ENCODE measurements around the gene RNF31.
A peak's percentile ranks its signal among the peaks of the same experiment; 100 is the strongest.

The RNF31 gene

DNA sequence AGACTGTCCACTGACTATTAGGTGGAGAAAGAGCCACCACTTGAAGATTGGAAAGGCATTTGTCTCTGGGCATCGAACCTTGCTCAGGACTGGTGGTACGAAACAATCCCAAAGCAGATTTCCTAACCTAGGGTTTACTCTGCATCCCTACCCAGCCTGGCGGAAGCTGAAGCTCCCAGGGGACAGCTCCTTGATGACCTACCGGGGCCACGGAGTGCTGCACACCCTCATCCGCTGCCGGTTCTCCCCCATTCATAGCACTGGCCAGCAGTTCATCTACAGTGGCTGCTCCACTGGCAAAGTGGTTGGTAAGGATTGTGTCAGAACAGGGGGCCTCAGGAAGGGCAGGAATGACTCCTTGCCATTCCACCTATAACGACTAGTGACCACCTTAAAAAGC is 26.1 kb upstream of the RNF31 start:
- Histone ChIP-seq H3K27me3 (ENCODE audit: insufficient read depth, poor library complexity, severe bottlenecking) (no peaks in the 10 kb centered on the region), H3K27ac (replicated peaks) (no peak overlapping the region), H3K4me3 (replicated peaks; ENCODE audit: insufficient read depth, low read length) (no peak overlapping the region)
- TF ChIP-seq POLR2AphosphoS5 (IDR thresholded peaks at IDR 0.05; ENCODE audit: low read depth) (no peak), SPI1 (IDR thresholded peaks at IDR 0.05; ENCODE audit: borderline replicate concordance, low read depth) (no peak), GABPA (IDR thresholded peaks at IDR 0.05; ENCODE audit: low read depth) (no peak)
- TF ChIP-seq, protein P1, sequence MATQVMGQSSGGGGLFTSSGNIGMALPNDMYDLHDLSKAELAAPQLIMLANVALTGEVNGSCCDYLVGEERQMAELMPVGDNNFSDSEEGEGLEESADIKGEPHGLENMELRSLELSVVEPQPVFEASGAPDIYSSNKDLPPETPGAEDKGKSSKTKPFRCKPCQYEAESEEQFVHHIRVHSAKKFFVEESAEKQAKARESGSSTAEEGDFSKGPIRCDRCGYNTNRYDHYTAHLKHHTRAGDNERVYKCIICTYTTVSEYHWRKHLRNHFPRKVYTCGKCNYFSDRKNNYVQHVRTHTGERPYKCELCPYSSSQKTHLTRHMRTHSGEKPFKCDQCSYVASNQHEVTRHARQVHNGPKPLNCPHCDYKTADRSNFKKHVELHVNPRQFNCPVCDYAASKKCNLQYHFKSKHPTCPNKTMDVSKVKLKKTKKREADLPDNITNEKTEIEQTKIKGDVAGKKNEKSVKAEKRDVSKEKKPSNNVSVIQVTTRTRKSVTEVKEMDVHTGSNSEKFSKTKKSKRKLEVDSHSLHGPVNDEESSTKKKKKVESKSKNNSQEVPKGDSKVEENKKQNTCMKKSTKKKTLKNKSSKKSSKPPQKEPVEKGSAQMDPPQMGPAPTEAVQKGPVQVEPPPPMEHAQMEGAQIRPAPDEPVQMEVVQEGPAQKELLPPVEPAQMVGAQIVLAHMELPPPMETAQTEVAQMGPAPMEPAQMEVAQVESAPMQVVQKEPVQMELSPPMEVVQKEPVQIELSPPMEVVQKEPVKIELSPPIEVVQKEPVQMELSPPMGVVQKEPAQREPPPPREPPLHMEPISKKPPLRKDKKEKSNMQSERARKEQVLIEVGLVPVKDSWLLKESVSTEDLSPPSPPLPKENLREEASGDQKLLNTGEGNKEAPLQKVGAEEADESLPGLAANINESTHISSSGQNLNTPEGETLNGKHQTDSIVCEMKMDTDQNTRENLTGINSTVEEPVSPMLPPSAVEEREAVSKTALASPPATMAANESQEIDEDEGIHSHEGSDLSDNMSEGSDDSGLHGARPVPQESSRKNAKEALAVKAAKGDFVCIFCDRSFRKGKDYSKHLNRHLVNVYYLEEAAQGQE (IDR thresholded peaks at IDR 0.05; ENCODE audit: insufficient replicate concordance, low read depth), result no peak
- TF ChIP-seq, protein P2, sequence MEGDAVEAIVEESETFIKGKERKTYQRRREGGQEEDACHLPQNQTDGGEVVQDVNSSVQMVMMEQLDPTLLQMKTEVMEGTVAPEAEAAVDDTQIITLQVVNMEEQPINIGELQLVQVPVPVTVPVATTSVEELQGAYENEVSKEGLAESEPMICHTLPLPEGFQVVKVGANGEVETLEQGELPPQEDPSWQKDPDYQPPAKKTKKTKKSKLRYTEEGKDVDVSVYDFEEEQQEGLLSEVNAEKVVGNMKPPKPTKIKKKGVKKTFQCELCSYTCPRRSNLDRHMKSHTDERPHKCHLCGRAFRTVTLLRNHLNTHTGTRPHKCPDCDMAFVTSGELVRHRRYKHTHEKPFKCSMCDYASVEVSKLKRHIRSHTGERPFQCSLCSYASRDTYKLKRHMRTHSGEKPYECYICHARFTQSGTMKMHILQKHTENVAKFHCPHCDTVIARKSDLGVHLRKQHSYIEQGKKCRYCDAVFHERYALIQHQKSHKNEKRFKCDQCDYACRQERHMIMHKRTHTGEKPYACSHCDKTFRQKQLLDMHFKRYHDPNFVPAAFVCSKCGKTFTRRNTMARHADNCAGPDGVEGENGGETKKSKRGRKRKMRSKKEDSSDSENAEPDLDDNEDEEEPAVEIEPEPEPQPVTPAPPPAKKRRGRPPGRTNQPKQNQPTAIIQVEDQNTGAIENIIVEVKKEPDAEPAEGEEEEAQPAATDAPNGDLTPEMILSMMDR (IDR thresholded peaks at IDR 0.05; ENCODE audit: insufficient read depth, low read length), result no peak
- DNase-seq (ENCODE audit: low read depth in 1 of 2, low spot score in 1 of 2), result no peak

DNA sequence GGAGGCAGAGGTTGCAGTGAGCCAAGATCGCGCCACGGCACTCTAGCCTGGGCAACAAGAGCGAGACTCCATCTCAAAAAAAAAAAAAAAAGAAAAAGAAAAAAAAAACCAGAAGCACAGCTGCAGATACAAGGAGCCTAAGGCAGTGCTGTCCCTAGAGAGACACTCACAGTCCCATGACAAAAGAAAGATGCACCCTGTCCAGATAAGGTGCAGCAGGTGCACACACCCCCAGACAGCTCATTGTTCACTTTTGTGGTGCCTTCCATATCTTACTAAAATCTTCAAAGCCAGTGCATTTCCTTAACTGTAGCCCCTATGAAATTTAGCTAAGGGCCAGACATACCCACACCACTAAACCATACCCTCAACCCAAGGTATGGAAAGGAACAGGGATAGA is 24.9 kb upstream of the RNF31 start:
- no peak overlapping the region for H3K27ac ChIP-seq (replicated peaks)
- no peaks in the 10 kb centered on the region for H3K27me3 ChIP-seq (ENCODE audit: insufficient read depth, poor library complexity, severe bottlenecking)
- no peak for DNase-seq (ENCODE audit: low read depth in 1 of 2, low spot score in 1 of 2)
- no peak overlapping the region for H3K4me3 ChIP-seq (replicated peaks; ENCODE audit: insufficient read depth, low read length)
- TF ChIP-seq, protein P1 (IDR thresholded peaks at IDR 0.05; ENCODE audit: insufficient replicate concordance, low read depth), result no peak
- TF ChIP-seq SPI1 (IDR thresholded peaks at IDR 0.05; ENCODE audit: borderline replicate concordance, low read depth), result no peak
- TF ChIP-seq GABPA (IDR thresholded peaks at IDR 0.05; ENCODE audit: low read depth), result no peak
- TF ChIP-seq, protein P2 (IDR thresholded peaks at IDR 0.05; ENCODE audit: insufficient read depth, low read length), result no peak
- no peak for TF ChIP-seq POLR2AphosphoS5 (IDR thresholded peaks at IDR 0.05; ENCODE audit: low read depth)

DNA sequence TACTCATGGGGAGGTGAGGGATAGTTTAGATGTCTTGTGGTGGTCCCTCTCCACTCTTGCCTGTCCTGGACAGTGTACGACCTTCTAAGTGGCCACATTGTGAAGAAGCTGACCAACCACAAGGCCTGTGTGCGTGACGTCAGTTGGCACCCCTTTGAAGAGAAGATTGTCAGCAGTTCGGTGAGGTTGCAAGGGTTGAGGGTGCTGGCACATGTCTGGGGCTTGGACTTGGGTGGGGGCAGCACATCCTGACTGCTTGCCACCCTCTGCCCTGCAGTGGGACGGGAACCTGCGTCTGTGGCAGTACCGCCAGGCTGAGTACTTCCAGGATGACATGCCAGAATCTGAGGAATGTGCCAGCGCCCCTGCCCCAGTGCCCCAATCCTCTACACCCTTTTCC is 24.4 kb upstream of the RNF31 start:
- TF ChIP-seq POLR2AphosphoS5 (IDR thresholded peaks at IDR 0.05; ENCODE audit: low read depth) (0 out of 2 replicates have a peak, but pooled peaks have one; percentile 16), SPI1 (IDR thresholded peaks at IDR 0.05; ENCODE audit: borderline replicate concordance, low read depth) (no peak)
- Histone ChIP-seq H3K4me3 (replicated peaks; ENCODE audit: insufficient read depth, low read length) (no peak overlapping the region), H3K27ac (replicated peaks) (no peak overlapping the region), H3K27me3 (ENCODE audit: insufficient read depth, poor library complexity, severe bottlenecking) (no peaks in the 10 kb centered on the region)
- DNase-seq (ENCODE audit: low read depth in 1 of 2, low spot score in 1 of 2), result no peak

DNA sequence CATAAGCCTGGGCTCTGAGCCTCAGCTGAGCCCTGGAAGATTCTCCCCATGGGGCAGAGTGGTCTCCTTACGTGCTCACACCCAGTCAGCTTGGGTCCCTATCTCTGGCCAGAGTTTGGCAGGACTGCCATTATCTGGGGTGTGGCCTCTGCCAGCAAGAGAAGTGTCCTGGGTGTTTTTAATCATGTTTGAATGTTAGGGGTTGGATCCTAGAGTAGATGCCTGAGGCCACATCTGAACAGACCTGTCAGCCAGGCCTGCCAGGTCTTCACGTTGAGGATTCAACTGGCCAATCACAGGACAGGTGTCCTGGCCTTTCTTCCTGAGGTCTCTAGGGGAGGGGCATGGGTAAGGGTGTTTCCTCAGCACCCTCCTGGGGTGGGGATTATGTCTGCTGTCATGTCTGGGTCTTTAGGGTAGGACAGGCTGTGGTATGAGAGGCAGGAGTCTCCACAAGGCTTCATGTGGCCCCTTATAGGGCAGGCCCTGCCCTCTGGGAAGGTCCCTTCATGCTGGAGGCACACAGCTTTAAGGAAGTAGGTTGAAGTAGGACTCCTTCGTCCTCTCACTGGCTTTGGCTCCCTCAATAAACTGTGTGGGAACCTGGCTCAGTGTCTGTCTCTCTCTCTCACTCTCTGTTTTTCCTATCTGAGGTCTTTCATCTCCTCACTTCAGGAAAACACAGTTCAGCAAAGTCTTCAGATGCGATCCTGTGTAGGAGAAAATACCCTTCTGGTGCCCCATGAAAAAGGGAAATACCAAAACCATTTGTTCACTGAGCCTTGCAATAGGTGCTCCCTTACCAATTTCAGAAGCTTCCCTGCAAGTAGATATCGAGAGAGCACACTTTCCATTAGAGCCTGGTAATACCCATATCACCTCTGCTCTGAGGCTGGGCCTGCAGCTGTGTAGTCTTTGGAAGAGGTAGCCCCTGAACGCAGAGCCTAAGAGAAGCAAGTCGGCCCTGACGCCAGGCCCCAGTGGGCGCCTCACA is 23.6 kb upstream of the RNF31 start:
- H3K27ac ChIP-seq (replicated peaks), result peak overlapping the region; percentile 26; the same call in 1 of the 2 replicates
- H3K27me3 ChIP-seq (ENCODE audit: insufficient read depth, poor library complexity, severe bottlenecking), result no peaks in the 10 kb centered on the region
- peak in 1 of 2 experiments; percentile 3 for DNase-seq (ENCODE audit: low read depth in 1 of 2, low spot score in 1 of 2)
- no peak overlapping the region for H3K4me3 ChIP-seq (replicated peaks; ENCODE audit: insufficient read depth, low read length)
- TF ChIP-seq SPI1 (IDR thresholded peaks at IDR 0.05; ENCODE audit: borderline replicate concordance, low read depth), result no peak
- TF ChIP-seq, protein P2 (IDR thresholded peaks at IDR 0.05; ENCODE audit: insufficient read depth, low read length), result no peak
- TF ChIP-seq, protein P1 (IDR thresholded peaks at IDR 0.05; ENCODE audit: insufficient replicate concordance, low read depth), result no peak
- no peak for TF ChIP-seq POLR2AphosphoS5 (IDR thresholded peaks at IDR 0.05; ENCODE audit: low read depth)
- TF ChIP-seq GABPA (IDR thresholded peaks at IDR 0.05; ENCODE audit: low read depth), result no peak

Data from HL-60 (cell line).